HFF-Myc (cell line): ENCODE results near the gene IL17B.
A peak's percentile ranks its signal among the peaks of the same experiment; 100 is the strongest.

Source experiments
- DNase-seq: peaks from one replicate; pipeline ENCODE4 v3.0.0-alpha.2; 2011; ENCODE audit warnings: low read depth; ENCODE audit errors: extremely low read depth
- H3K4me3 ChIP-seq: replicated peaks from 2 replicates; pipeline ENCODE4 v1.5.1; 2011; ENCODE audit warnings: low read depth, mild to moderate bottlenecking, control low read depth, low read length
- TF ChIP-seq, protein P1 (sequence below): IDR thresholded peaks from 2 replicates; pipeline ENCODE4 v1.5.1; 2012; ENCODE audit warnings: mild to moderate bottlenecking, low read depth, low read length, control low read depth; ENCODE audit errors: missing control alignments

Gene IL17B

DNA sequence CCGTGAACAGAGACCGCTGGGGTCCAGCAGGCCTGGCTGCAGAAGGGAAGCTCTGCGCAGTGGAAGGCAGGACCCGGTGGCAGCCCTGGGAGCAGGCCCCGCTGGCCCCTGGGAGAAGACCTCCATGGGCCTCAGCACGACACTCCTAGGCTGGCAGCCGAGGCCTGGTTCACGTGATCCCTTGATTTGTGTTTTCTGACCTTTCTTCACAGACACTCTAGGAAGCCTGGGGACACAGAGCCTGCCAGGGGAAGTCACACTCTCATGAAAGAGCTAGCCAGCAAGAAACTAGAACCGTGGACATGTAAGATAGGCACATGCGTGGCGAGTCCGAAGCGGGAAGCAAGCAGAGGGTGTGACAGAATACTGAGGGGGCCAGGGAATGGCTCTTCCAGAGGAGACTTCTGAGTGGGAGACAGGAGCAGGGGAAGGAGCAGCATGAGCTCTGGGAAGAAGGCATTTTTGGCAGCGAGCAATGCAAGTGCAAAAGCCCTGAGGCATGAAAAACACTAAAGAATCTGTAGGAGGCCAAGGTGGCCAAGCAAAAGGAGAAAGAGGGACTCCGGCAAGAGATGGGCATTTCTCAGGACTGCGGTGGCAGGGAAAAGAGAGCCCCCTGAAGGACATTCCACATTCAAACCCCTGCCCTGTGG lies 26.6 kb upstream of the IL17B start:
- peak overlapping the region; percentile 64; the same call in 1 of the 2 replicates for H3K4me3 ChIP-seq
- DNase-seq, result no peak
- TF ChIP-seq, protein P1, sequence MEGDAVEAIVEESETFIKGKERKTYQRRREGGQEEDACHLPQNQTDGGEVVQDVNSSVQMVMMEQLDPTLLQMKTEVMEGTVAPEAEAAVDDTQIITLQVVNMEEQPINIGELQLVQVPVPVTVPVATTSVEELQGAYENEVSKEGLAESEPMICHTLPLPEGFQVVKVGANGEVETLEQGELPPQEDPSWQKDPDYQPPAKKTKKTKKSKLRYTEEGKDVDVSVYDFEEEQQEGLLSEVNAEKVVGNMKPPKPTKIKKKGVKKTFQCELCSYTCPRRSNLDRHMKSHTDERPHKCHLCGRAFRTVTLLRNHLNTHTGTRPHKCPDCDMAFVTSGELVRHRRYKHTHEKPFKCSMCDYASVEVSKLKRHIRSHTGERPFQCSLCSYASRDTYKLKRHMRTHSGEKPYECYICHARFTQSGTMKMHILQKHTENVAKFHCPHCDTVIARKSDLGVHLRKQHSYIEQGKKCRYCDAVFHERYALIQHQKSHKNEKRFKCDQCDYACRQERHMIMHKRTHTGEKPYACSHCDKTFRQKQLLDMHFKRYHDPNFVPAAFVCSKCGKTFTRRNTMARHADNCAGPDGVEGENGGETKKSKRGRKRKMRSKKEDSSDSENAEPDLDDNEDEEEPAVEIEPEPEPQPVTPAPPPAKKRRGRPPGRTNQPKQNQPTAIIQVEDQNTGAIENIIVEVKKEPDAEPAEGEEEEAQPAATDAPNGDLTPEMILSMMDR, result no peak

DNA sequence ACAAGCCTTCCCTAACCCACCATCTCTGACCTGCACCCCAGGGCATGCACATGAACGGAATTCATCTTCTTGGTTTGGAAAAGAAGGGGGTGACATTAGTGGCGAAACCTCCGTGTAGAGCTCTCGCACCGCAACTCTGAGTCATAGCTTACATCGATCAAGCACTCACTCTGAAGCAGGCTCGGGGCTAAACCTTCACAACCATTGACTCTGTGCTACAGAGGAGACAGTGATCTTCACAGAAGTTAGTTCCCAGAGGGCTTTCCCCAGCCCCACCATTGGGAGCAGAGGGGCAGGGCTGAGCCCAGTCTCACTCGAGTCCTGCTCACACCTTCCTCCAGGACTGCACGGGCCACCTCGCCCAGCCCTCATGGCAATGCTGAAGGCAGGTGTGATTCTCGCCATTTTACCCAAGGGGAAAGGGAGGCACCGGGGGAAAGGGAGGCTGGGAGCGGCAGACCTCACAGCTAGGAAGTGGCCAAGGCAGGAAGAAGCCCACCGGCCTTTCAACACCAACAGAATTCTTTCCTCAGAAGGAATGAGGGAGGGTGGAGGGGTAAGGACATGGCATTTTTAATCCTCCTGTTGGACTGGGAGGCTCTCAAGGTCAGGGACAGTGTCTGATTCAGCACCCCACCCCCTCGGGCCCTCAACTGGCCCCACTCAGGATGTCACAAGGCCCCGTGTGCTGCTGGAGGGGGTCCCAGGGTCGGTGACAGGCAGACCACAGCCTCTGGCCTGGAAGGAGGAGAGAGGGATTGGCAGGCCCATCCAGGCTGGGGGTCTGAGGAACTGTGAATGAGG lies 25.9 kb upstream of the IL17B start:
- DNase-seq, result no peak
- no peak overlapping the region for H3K4me3 ChIP-seq
- TF ChIP-seq, protein P1, result no peak

DNA sequence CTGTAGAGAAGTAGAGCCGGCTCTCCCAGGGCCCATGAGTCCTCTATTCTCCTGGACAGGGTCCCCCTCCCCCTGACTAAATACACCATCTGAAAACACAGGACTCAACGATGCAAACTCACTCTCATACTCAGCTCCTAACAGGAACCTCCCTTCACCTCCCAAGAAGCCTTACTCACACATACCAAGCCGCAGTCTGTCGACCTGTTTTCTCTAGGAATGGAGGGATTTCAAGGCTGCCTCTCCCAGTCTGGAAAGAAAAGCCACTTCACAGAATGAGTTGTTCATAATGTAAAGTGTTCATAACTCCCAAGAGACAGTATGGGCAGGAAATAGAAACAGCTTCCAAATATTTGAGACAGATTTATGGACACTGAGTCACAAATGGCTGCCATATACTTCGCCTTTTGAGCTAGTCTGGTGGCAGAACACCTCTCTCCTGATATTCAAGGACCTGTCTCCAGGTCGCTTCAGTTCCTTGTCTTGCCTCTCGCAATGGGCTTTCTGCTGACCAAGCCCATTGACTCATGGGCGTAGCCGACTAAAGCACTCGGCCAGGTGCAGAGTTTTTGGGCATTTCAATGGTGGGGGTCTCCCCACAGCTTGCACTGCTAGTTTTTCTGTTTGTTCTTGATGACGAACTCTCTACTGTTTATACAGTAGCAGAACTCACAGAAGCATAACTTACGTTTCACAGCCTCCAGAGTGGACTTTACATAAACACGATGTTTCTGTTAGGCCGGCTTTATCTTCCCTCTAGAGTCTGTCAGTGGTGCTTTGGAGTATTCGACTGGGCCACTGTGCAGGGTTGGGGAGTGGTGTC lies 25.0 kb upstream of the IL17B start:
- TF ChIP-seq, protein P1, result no peak
- DNase-seq, result no peak
- no peak overlapping the region for H3K4me3 ChIP-seq

DNA sequence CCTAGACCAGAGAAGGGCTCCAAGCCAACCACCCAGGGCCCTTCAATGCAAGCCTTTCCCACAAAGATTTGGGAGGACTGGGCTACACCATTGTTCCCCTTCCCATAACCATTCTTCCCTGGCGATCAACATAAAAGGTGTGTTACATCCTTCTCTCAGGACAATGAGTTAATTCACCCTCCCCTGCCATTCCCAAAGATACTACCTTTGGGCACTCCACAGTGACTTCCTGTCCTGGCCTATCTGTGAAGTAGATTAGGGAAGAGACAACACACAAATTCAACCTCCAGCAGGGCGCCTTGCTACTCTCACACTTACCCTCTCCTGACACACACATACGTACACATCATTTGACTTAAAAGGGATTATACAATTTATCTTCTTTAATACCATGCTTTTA lies 23.2 kb upstream of the IL17B start:
- no peak for DNase-seq
- H3K4me3 ChIP-seq, result no peak overlapping the region
- TF ChIP-seq, protein P1, result no peak

DNA sequence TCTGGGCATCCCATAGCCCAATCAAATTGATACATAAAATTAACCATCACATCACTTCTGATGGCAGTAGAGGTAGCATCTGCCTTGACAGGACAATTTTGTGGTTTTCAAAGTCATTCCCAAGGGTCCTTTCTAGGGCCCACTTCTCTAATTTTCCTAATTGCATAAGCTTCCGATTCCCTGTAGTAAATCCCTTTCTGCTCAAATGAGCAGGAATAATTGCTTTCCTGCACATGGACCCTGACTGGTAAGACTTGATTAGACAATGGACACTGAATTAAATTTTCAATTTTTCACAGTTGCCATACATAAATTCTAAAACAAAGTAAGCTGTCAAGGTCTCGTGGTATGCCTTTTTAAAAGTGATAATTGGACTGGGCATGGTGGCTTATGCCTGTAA lies 22.0 kb upstream of the IL17B start:
- no peak overlapping the region for H3K4me3 ChIP-seq
- TF ChIP-seq, protein P1, result no peak
- DNase-seq, result no peak

DNA sequence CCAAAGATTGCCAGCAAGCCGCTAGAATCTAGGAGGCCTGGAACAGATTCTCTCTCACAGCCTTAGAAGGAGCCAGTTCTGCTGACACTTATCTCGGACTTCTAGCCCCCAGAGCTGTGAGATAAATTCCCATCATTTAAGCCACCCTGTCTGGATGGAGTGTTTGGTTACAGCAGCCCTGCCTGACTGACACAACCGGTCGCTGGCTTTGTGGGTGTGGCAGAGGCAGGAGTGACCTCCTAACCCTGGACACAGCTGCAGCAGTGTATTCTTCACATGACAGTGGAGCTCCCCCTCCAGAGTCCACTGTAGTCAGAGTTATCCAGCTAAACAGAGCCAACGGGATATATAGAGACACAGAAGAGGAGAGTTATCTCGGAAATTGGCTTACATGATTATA lies 21.2 kb upstream of the IL17B start:
- no peak overlapping the region for H3K4me3 ChIP-seq
- TF ChIP-seq, protein P1, result no peak

More for the DNA sequence above, 21.2 kb upstream of the IL17B start:
- DNase-seq, result no peak
